TTC549 (cell line): Measurements from ENCODE around the gene TBC1D3K.
"Not testable (repeated sequence)": the region's sequence is repeated elsewhere in the genome, so short reads cannot be mapped to it uniquely, and the experiment has no call there.

ENCODE experiments used
- FAIRE-seq: peaks from 2 replicates; lab custom pipeline; 2012; peaks lifted over from hg19 to GRCh38; lab: Jason Lieb, UNC

Gene TBC1D3K

GRCh38 chr17:37924115-37924514, at the start of gene TBC1D3K:
TBC1D3K (plus strand) TSS chr17:37924415; CDS start chr17:37926000, 1,585 bp downstream.
- not testable (repeated sequence) for FAIRE-seq

- FAIRE-seq = no peak
Measured at GRCh38 chr17:37884516-37884915, 39.7 kb upstream of the TBC1D3K start.

GRCh38 chr17:37885136-37885535, 39.1 kb upstream of the TBC1D3K start:
- no peak for FAIRE-seq

- FAIRE-seq = no peak
Measured at GRCh38 chr17:37888881-37889280, 35.3 kb upstream of the TBC1D3K start.

- not testable (repeated sequence) for FAIRE-seq
Measured at GRCh38 chr17:37896961-37897360, 27.3 kb upstream of the TBC1D3K start.
